Smooth muscle cell (in vitro differentiated cells): ENCODE data around the gene ANKS1B. TPM values are rescaled to one million over a fixed set of nuclear protein-coding genes. Genes with fewer than 3 reads are reported as not detected.

Source experiments
- DNase-seq: peaks from one replicate; lab custom pipeline; 2025; ENCODE audit not compliant: unreplicated experiment; lab: John Stamatoyannopoulos, UW
- H2AFZ ChIP-seq: fragments of 200-600 bp; sonication (generic); 2 replicates; pipeline ENCODE4 v1.6.0; 2016; ENCODE audit warnings: antibody characterized with exemption, low read depth, mild to moderate bottlenecking
- H3F3A ChIP-seq: fragments of 200-600 bp; sonication (generic); 2 replicates; pipeline ENCODE4 v1.6.0; 2017; ENCODE audit warnings: antibody characterized with exemption, low read depth
- H3K27ac ChIP-seq: fragments of 200-600 bp; sonication (generic); 2 replicates; pipeline ENCODE4 v1.5.1; 2016; ENCODE audit warnings: low read depth, mild to moderate bottlenecking
- H3K27me3 ChIP-seq: fragments of 200-600 bp; sonication (generic); 2 replicates; pipeline ENCODE4 v1.6.1; 2016; ENCODE audit warnings: low read depth, mild to moderate bottlenecking
- H3K36me3 ChIP-seq: fragments of 200-600 bp; sonication (generic); 2 replicates; pipeline ENCODE4 v1.5.1; 2016; ENCODE audit warnings: low read depth
- H3K4me1 ChIP-seq: fragments of 200-600 bp; sonication (generic); 2 replicates; pipeline ENCODE4 v1.5.1; 2016; ENCODE audit warnings: low read depth
- H3K4me2 ChIP-seq: fragments of 200-600 bp; sonication (generic); 2 replicates; pipeline ENCODE4 v1.6.0; 2016; ENCODE audit warnings: mild to moderate bottlenecking
- H3K4me3 ChIP-seq: fragments of 200-600 bp; sonication (generic); 2 replicates; pipeline ENCODE4 v1.5.1; 2016; ENCODE audit warnings: mild to moderate bottlenecking
- H3K79me2 ChIP-seq: fragments of 200-600 bp; sonication (generic); 2 replicates; pipeline ENCODE4 v1.6.0; 2016; ENCODE audit warnings: low read depth, mild to moderate bottlenecking
- H3K9ac ChIP-seq: fragments of 200-600 bp; sonication (generic); 2 replicates; pipeline ENCODE4 v1.6.0; 2016; ENCODE audit warnings: low read depth
- H3K9me3 ChIP-seq: fragments of 200-600 bp; sonication (generic); replicated peaks from 2 replicates; pipeline ENCODE4 v1.5.1; 2016; ENCODE audit warnings: low read depth
- H4K20me1 ChIP-seq: fragments of 200-600 bp; sonication (generic); 2 replicates; pipeline ENCODE4 v1.6.0; 2016; ENCODE audit warnings: low read depth
- WGBS: methylation state at CpG from one replicate; pipeline ENCODE4 v1.1.7; 2016; ENCODE audit warnings: low lambda C conversion rate; 5-methylcytosine and 5-hydroxymethylcytosine counted together
- polyA plus RNA-seq: library from polyadenylated mRNA; unstranded; fragments of >200 nt; fragmentation: Nextera tagmentation; extraction: Ambion mirVana; gene quantifications from 2 replicates; pipeline ENCODE4 v1.2.1, GENCODE V29; 2016
- total RNA-seq: library from RNA; depleted of rRNA; stranded (reverse); fragments of >200 nt; gene quantifications from 2 replicates; pipeline ENCODE4 v1.2.3, GENCODE V29; 2014
- TF ChIP-seq, protein P1 (sequence below): fragments of 200-600 bp; sonication (generic); IDR thresholded peaks from 2 replicates; pipeline ENCODE4 v1.5.1; 2017; ENCODE audit warnings: borderline replicate concordance, mild to moderate bottlenecking, antibody characterized with exemption; ENCODE audit not compliant: insufficient read depth, poor library complexity, severe bottlenecking

Gene ANKS1B
- total and polyA plus RNA-seq, 2 experiments from 2014 or later: 0.47 to 7.3 TPM

DNA sequence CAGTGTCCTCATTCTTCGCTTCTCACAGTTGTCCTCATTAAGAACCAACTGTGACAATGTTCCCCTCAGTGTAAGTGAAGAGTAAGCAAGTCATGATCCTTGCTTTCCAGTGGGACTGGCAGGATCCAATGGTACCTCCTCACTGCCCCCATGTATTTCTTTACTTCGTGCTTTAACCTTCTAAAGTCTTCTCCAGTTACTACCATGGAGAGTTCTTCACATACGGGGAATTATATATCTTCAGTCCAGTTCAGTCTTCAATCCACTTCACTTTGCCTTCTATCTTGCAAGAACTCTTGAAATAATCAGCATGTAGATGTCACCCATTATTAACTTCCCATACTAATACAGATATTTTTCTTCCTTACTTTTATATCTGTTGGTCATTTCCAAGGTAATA lies 719.1 kb downstream of the ANKS1B start:
- TF ChIP-seq, protein P1, sequence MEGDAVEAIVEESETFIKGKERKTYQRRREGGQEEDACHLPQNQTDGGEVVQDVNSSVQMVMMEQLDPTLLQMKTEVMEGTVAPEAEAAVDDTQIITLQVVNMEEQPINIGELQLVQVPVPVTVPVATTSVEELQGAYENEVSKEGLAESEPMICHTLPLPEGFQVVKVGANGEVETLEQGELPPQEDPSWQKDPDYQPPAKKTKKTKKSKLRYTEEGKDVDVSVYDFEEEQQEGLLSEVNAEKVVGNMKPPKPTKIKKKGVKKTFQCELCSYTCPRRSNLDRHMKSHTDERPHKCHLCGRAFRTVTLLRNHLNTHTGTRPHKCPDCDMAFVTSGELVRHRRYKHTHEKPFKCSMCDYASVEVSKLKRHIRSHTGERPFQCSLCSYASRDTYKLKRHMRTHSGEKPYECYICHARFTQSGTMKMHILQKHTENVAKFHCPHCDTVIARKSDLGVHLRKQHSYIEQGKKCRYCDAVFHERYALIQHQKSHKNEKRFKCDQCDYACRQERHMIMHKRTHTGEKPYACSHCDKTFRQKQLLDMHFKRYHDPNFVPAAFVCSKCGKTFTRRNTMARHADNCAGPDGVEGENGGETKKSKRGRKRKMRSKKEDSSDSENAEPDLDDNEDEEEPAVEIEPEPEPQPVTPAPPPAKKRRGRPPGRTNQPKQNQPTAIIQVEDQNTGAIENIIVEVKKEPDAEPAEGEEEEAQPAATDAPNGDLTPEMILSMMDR: no peak
- 91% methylated on average over 3 of the region's 3 CpGs for WGBS
- H4K20me1 ChIP-seq: no peaks in the 10 kb centered on the region
- H3K9ac ChIP-seq: no peak overlapping the region
- no peaks in the 10 kb centered on the region for H3K79me2 ChIP-seq
- no peaks in the 10 kb centered on the region for H3K36me3 ChIP-seq
- H3K27ac ChIP-seq: no peak overlapping the region
- no peaks in the 10 kb centered on the region for H3K4me1 ChIP-seq
- no peak overlapping the region for H3K4me2 ChIP-seq
- no peaks in the 10 kb centered on the region for H3K9me3 ChIP-seq
- H2AFZ ChIP-seq: no peak overlapping the region
- no peak overlapping the region for H3K4me3 ChIP-seq
- no peaks in the 10 kb centered on the region for H3K27me3 ChIP-seq
- no peaks in the 10 kb centered on the region for H3F3A ChIP-seq
- no peak for DNase-seq

- Histone ChIP-seq H3K79me2 (no peaks in the 10 kb centered on the region), H3K4me1 (no peaks in the 10 kb centered on the region), H3K4me2 (no peak overlapping the region), H2AFZ (no peak overlapping the region), H3K9ac (no peak overlapping the region), H3F3A (no peaks in the 10 kb centered on the region), H3K36me3 (no peaks in the 10 kb centered on the region), H3K4me3 (no peak overlapping the region), H4K20me1 (no peaks in the 10 kb centered on the region), H3K27me3 (no peaks in the 10 kb centered on the region), H3K9me3 (no peaks in the 10 kb centered on the region), H3K27ac (no peak overlapping the region)
- no peak for DNase-seq
- TF ChIP-seq, protein P1: no peak
- WGBS: 88% methylated on average over 1 of the region's 1 CpG
Measured at GRCh38 chr12:99261256-99261655, 723.5 kb downstream of the ANKS1B start.

GRCh38 chr12:99260456-99260996 lies 724.2 kb downstream of the ANKS1B start:
- no peaks in the 10 kb centered on the region for H4K20me1 ChIP-seq
- no peak overlapping the region for H3K4me2 ChIP-seq
- no peak for DNase-seq
- H3K4me3 ChIP-seq: no peak overlapping the region
- no peaks in the 10 kb centered on the region for H3K79me2 ChIP-seq
- no peaks in the 10 kb centered on the region for H3K36me3 ChIP-seq
- H3K27me3 ChIP-seq: no peaks in the 10 kb centered on the region
- H2AFZ ChIP-seq: no peak overlapping the region
- H3K9me3 ChIP-seq: no peaks in the 10 kb centered on the region
- H3K9ac ChIP-seq: no peak overlapping the region
- TF ChIP-seq, protein P1: no peak
- 73% methylated on average over 4 of the region's 4 CpGs for WGBS
- H3F3A ChIP-seq: no peaks in the 10 kb centered on the region
- H3K4me1 ChIP-seq: no peaks in the 10 kb centered on the region
- H3K27ac ChIP-seq: no peak overlapping the region

- Histone ChIP-seq H3K4me3 (no peak overlapping the region), H3K9ac (no peak overlapping the region), H3K27ac (no peak overlapping the region), H3K9me3 (no peaks in the 10 kb centered on the region), H3K36me3 (no peaks in the 10 kb centered on the region), H2AFZ (no peak overlapping the region), H3K4me2 (no peak overlapping the region), H3F3A (no peaks in the 10 kb centered on the region), H3K27me3 (no peaks in the 10 kb centered on the region), H3K4me1 (no peaks in the 10 kb centered on the region), H4K20me1 (no peaks in the 10 kb centered on the region), H3K79me2 (no peaks in the 10 kb centered on the region)
- TF ChIP-seq, protein P1: no peak
- 82% methylated on average over 12 of the region's 12 CpGs for WGBS
- no peak for DNase-seq
Measured at GRCh38 chr12:99259040-99259934, 725.4 kb downstream of the ANKS1B start.
